ENCODE results near the gene MRPL28.
"Not testable (repeated sequence)": the region's sequence is repeated elsewhere in the genome, so short reads cannot be mapped to it uniquely, and the experiment has no call there.

Gene MRPL28

GRCh38 chr16:373020-373598, 2.8 kb upstream of the MRPL28 start:
- no peak for FAIRE-seq

- no peak for FAIRE-seq
These were observed 2.1 kb upstream of the MRPL28 start for GRCh38 chr16:372302-372983.

GRCh38 chr16:371515-372301, 1.4 kb upstream of the MRPL28 start:
- FAIRE-seq, result no peak

- FAIRE-seq, result no peak
These were observed 709 bp upstream of the MRPL28 start for GRCh38 chr16:370979-371514.

GRCh38 chr16:369866-370436, 387 bp downstream of the MRPL28 start:
- FAIRE-seq, result no peak

DNA sequence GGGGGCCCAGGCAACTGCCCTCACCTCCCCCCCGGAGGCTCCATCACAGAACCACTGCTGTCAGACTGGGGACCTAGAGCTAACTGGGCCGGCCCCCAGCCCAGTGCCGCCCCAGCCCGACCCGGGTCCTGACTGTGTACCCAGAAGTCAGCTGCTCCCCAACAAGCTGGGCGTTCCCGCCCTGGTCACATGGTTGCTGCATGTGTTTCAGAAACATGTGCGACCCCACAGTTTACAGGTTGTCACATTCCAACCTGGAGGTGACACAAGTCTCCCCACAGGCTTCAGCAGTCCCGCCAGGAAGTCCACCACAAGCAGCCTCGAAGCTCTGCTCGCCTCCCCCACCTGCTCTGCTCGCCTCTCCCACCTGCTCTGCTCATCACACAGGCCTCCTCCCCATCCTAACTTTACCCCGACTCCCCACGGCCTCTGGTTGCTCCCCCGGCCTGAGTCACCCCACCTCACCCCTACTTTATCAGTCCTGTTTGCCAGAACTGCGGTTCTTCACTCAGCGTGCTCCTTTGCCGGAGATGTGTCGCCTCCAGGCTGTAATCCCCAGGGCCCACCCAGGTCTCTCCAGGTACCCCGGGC, 968 bp downstream of the MRPL28 start:
- no peak for FAIRE-seq

- FAIRE-seq, result no peak
These were observed 1.8 kb downstream of the MRPL28 start for GRCh38 chr16:368388-369158.

GRCh38 chr16:367333-367903, 2.9 kb downstream of the MRPL28 start:
- no peak for FAIRE-seq

DNA sequence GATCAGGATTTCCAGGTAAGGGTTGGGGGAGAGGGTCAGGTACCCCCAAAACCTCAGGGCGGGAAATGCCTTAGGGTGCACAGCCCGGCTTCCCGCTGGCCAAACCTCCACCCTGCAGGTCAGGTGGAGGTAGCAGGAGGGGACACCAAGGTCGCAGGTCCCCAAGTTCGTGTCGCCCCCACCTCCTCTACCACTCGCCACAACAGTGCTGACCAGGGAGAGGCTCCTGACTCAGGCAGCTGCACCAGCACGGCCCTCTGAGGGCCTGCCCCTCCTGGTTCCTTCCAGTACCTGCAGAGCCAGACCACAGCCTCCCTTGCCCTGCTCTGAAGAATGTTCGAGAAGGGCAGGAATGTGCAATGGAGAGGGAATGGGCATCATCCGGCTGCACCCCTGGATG, 3.9 kb downstream of the MRPL28 start:
- no peak for FAIRE-seq

DNA sequence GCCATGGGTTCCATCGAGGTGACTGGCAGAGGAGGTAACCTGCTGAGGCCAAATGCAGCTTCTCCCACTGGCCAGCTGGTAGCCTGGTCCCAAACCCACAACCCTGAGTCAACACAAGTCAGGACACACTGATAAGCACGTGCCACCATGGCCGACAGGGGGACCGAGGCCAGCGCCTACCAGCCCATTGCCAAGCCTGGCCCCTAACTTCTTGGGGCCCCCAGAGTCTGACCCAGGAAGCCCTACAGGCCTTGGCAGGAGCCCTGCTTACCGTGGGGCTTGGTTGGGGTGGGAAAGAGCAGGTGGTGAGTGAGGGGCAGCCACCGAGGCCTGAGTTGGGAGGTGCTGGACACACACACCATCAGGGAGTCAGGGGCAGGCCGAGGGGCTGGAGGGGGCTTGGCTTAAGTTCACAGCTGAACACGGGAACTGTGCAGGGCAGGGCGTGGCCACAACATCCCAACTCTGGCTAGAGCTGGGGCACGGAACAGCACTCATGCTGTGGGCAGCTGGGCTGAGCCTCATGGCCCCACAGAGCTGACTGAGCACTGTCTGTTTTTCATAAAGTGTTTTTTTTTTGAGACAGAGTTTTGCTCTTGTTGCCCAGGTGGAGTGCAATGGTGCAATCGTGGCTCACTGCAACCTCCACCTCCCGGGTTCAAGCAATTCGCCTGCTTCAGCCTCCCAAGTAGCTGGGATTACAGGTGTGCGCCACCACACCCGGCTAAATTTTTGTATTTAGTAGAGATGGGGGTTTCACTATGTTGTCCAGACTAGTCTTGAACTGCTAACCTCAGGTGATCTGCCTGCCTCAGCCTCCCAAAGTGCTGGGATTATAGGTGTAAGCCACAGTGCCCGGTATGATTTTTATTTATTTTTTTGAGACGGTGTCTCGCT, 5.5 kb downstream of the MRPL28 start:
- FAIRE-seq, result no peak

DNA sequence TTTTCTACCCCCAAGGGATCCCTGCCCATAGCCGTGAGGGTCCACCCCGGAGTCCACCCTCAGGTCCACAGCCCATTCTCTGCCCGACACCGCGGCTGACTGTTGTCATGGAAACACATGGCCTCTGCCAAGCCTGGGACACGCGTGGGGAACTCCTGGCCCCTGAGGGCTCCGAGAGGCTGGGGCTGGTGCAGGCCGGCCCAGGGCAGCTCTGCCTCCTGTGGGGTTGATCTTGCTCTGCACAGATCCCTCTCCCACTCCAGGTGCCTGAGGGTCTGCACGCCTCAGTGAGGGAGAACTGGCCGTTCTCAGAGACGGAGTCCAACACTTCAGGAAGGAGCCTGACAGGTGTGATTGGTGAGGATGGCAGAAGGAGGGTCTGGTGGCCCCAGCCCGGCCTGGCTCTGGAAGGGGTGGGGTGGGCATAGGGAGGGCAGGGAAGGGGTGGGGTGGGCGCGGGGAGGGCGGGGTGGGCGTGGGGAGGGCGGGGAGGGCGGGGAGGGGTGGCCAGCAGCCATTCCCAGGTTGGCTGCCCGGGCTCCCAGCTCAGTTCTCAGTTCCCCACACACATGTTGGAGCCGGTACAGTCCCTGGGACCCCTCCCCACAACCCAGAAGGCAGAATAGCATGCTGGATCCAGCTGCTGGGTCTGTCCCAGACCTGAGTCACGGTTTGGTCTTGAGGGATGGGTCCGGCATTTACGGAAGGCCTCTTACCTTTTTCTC, 6.4 kb downstream of the MRPL28 start:
- no peak for FAIRE-seq

GRCh38 chr16:363110-363765, 7.1 kb downstream of the MRPL28 start:
- FAIRE-seq, result no peak

DNA sequence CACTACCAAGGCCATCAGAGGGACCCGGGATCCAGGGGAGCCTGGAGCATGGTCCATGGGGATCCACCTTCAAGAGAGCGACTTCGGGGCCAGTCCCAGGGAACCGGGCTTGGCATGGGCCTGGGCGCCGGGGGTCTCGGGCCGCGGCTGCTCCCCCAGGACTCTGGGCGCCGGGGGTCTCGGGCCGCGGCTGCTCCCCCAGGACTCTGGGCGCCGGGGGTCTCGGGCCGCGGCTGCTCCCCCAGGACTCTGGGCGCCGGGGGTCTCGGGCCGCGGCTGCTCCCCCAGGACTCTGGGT, 7.7 kb downstream of the MRPL28 start:
- FAIRE-seq, result not testable (repeated sequence)

DNA sequence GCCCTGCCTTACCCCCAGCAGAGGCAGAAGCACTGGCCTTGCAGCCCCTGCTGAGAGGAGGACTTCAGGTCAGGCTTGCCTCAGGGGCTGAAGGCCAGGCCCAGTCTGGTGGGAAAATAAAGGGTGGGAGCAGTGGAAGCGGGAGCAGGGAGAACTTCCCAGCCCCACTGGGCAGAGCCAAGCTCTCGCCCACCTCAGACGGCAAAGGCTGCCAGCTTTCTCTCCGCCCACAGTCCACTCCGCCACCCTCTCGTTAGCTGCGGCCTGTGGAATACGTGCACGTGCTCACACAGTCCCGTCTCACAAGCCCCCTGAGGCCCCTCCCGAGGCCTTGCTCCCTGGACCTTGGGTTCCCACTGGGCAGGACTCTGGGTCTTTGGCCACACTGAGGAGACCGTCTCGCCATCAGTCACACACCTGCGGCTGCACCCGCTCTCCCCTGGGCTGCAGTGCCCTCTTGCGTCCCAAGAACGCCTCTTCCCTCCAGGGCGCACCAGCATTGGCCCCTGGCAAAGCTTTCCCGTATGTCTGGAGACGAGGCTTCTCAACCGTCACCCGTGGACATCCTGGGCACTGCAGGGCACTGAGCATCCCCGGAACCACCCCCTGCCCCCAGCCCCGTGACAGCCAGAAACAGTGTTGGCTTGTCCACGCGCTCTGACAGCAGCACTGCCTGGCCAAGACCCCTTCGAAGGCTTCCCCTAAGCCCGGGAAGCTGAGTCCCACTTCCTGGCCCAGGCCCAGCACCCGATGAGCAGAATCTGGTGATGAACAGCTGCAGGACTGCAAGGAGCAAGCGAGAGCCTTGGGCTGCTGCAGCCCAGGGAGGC, 8.3 kb downstream of the MRPL28 start:
- FAIRE-seq, result no peak

DNA sequence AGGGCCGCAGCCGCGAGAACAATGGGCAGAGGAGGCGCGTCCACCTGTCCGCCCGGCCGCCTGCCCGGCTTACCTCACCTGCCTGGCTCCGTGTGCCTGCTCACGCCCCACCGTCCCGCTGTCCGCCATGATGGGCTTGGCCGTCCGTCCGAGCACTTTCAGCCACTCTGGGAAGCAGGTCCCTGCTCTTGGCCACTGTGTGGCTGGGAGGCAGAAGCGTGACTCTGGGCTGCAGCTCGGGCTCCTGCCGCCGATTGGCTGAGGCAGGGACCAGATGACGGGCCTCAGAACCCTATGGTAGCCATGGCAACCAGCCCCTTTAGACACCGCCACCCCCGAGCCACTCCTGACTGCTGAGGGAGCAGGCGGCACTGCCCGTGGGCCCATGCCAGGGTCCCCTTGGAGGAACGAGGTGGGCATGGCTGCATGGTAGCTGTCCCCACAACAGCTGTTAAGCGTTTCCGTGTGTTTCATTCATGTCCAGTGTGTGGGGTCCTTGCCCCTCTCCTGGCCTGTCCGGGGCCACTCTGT, 8.9 kb downstream of the MRPL28 start:
- FAIRE-seq, result no peak

- FAIRE-seq, result no peak
These were observed 9.5 kb downstream of the MRPL28 start for GRCh38 chr16:360698-361336.

GRCh38 chr16:359871-360697, 10.3 kb downstream of the MRPL28 start:
- no peak for FAIRE-seq
